ENCODE measurements around the gene RPGR. TPM values are rescaled to one million over a fixed set of nuclear protein-coding genes. Genes with fewer than 3 reads are reported as not detected.

The RPGR gene
- total RNA-seq, 1 donor from 2014 or later = 12.1 TPM

DNA sequence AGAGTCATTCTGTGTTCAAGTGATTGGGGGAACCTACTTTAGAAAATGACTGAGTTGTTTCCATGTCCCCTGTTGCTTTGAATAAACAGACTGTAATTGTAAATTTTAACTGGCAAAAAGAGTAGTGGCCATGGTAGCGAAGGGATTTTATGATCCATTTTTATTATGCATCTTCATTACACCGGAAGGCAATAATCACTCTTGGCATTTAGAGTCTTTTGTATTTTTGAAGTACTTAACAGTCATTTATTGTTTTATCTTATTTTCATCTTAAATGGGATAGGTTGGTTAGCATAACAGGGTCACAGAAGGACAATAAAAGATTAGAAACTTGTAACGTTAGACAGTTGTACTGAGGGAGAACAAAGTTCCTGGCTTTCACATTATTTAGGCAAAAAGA lies 14.1 kb upstream of the RPGR start:
- peaks cover 2% of the 10 kb centered on the region for H3K4me1 Mint-ChIP-seq

GRCh38 chrX:38336538-38337240 lies 9.4 kb upstream of the RPGR start:
- Mint-ChIP-seq H3K27me3 (ENCODE audit: low read depth) (no peaks in the 10 kb centered on the region), H3K9me3 (peaks cover 17% of the 10 kb centered on the region), H3K4me3 (no peak overlapping the region), H3K27ac (no peak overlapping the region), H3K36me3 (no peaks in the 10 kb centered on the region), H3K4me1 (peaks cover 2% of the 10 kb centered on the region)
- TF ChIP-seq, protein P1, sequence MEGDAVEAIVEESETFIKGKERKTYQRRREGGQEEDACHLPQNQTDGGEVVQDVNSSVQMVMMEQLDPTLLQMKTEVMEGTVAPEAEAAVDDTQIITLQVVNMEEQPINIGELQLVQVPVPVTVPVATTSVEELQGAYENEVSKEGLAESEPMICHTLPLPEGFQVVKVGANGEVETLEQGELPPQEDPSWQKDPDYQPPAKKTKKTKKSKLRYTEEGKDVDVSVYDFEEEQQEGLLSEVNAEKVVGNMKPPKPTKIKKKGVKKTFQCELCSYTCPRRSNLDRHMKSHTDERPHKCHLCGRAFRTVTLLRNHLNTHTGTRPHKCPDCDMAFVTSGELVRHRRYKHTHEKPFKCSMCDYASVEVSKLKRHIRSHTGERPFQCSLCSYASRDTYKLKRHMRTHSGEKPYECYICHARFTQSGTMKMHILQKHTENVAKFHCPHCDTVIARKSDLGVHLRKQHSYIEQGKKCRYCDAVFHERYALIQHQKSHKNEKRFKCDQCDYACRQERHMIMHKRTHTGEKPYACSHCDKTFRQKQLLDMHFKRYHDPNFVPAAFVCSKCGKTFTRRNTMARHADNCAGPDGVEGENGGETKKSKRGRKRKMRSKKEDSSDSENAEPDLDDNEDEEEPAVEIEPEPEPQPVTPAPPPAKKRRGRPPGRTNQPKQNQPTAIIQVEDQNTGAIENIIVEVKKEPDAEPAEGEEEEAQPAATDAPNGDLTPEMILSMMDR (IDR thresholded peaks at IDR 0.05; ENCODE audit: unreplicated experiment) = no peak
- DNase-seq (ENCODE audit: low spot score in 2 of 2, unreplicated experiment in 2 of 2) = no peak

More for the DNA sequence above, 14.1 kb upstream of the RPGR start:
- Mint-ChIP-seq H3K27me3 (ENCODE audit: low read depth) (peaks cover 2% of the 10 kb centered on the region), H3K4me3 (no peak overlapping the region), H3K9me3 (peaks cover 17% of the 10 kb centered on the region), H3K27ac (no peak overlapping the region), H3K36me3 (no peaks in the 10 kb centered on the region)
- no peak for DNase-seq (ENCODE audit: low spot score in 2 of 2, unreplicated experiment in 2 of 2)
- TF ChIP-seq, protein P1 (IDR thresholded peaks at IDR 0.05; ENCODE audit: unreplicated experiment) = no peak

DNA sequence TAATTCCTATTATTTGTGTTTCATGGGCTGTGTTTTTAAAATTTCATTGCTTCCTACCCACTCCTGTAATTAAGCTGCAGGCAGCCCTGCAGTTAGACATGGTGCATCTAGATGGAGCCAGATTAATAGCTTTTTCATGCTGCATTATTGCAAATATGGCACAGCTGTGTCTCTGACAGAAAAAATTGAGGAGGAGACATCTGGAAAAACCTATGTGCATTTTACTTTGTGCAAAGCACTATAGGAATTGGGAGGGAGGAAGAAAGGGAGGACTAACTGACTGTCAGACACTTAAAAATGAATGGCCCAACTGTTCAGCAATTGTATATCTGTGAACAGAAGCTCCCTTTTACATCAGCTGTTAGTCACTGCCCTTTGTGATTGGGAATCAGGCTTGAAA lies 8.1 kb upstream of the RPGR start:
- Mint-ChIP-seq H3K36me3 (no peaks in the 10 kb centered on the region), H3K4me1 (peaks cover 2% of the 10 kb centered on the region), H3K27ac (no peak overlapping the region), H3K9me3 (peaks cover 10% of the 10 kb centered on the region), H3K27me3 (ENCODE audit: low read depth) (no peaks in the 10 kb centered on the region), H3K4me3 (no peak overlapping the region)
- TF ChIP-seq, protein P1 (IDR thresholded peaks at IDR 0.05; ENCODE audit: unreplicated experiment) = no peak
- no peak for DNase-seq (ENCODE audit: low spot score in 2 of 2, unreplicated experiment in 2 of 2)

DNA sequence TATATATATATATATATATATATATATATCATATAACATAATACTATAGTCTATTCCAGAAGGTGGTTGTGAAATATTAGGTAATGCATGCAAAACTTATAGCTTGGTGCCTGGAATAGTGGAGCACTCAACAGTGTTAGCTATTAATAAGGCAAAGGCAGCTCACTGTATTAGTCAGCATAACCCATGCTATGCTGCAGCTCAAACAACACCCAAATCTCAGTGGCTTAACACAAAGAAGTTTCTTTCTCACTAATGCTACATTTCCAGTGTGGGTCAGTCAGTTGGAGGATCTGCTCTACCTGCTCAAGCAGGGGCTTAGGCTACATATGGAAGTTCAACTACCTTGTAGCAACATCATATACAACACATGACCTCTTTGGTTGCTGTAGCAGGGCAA lies 5.2 kb upstream of the RPGR start:
- Mint-ChIP-seq H3K4me3 (no peak overlapping the region), H3K4me1 (peaks cover 3% of the 10 kb centered on the region), H3K9me3 (peaks cover 15% of the 10 kb centered on the region), H3K36me3 (no peaks in the 10 kb centered on the region), H3K27ac (no peak overlapping the region), H3K27me3 (ENCODE audit: low read depth) (no peaks in the 10 kb centered on the region)
- TF ChIP-seq, protein P1 (IDR thresholded peaks at IDR 0.05; ENCODE audit: unreplicated experiment) = no peak
- DNase-seq (ENCODE audit: low spot score in 2 of 2, unreplicated experiment in 2 of 2) = no peak

GRCh38 chrX:38327775-38328081 lies 419 bp upstream of the RPGR start:
- Mint-ChIP-seq H3K9me3 (peaks cover 5% of the 10 kb centered on the region), H3K27me3 (ENCODE audit: low read depth) (no peaks in the 10 kb centered on the region), H3K4me1 (peaks cover 8% of the 10 kb centered on the region), H3K4me3 (peak overlapping the region; percentile 92), H3K27ac (peak overlapping the region; percentile 98), H3K36me3 (no peaks in the 10 kb centered on the region)
- DNase-seq (ENCODE audit: low spot score in 2 of 2, unreplicated experiment in 2 of 2) = no peak
- TF ChIP-seq, protein P1 (IDR thresholded peaks at IDR 0.05; ENCODE audit: unreplicated experiment) = peak; percentile 9
